Colonic mucosa (tissue), 4 donors: Measurements from ENCODE around the gene NELL2. TPM values are rescaled to one million over a fixed set of nuclear protein-coding genes. Genes with fewer than 3 reads are reported as not detected.

Experiments
- DNase-seq: peaks from one replicate; pipeline ENCODE4 v3.0.0-alpha.2; 2020
- H3K27ac ChIP-seq: fragments of 200-600 bp; one replicate; pipeline ENCODE4 v1.8.0; 2021
- H3K27me3 ChIP-seq: fragments of 200-600 bp; one replicate; pipeline ENCODE4 v1.8.0; 2021
- H3K36me3 ChIP-seq: fragments of 200-600 bp; one replicate; pipeline ENCODE4 v1.8.0; 2021
- H3K4me1 ChIP-seq: fragments of 200-600 bp; one replicate; pipeline ENCODE4 v1.8.0; 2021; ENCODE audit warnings: mild to moderate bottlenecking
- H3K4me3 ChIP-seq: fragments of 200-600 bp; one replicate; pipeline ENCODE4 v1.8.0; 2021
- H3K9ac ChIP-seq, 2 donors: one replicate each; pipeline ENCODE4 v1.7.0; 2013; ENCODE audit warnings: control low read depth in 2 of 2, low read depth in 2 of 2, low read length in 2 of 2
- H3K9me3 ChIP-seq: fragments of 200-600 bp; one replicate; pipeline ENCODE4 v1.8.0; 2021
- CTCF ChIP-seq: fragments of 200-600 bp; IDR thresholded peaks from one replicate; pipeline ENCODE4 v1.8.0; 2022; ENCODE audit warnings: antibody characterized with exemption, mild to moderate bottlenecking
- intact Hi-C: fragments of 100-400 bp; cut with DNase I; formaldehyde crosslinking; loops from one replicate; pipeline ENCODE4 v1.14.1; 2022
- total RNA-seq, 2 donors: library from RNA; stranded (reverse); fragmentation: NEBNext Ultra II Directional in 1 of 2; extraction: Animal tissue kit (Norgen Biotek cat#: 25700) in 1 of 2; gene quantifications; one replicate each; pipeline ENCODE4 v1.2.1, GENCODE V29; 2021
- donor health status: healthy.
- donor health status: DM: no; HTN: no; CAD: no.
- donor health status: DM: no; HTN: no; CAD: no.

Gene NELL2
- total RNA-seq, 2 donors from 2014 or later: 2.1 to 3.0 TPM

- Histone ChIP-seq H3K27ac (no peak overlapping the region), H3K9me3 (no peaks in the 10 kb centered on the region), H3K4me1 (no peaks in the 10 kb centered on the region), H3K27me3 (no peaks in the 10 kb centered on the region), H3K4me3 (no peak overlapping the region), H3K36me3 (no peaks in the 10 kb centered on the region), H3K9ac (no peak overlapping the region)
- intact Hi-C loops: no loop called here
- no peak for DNase-seq
- TF ChIP-seq CTCF: no peak
Measured at GRCh38 chr12:44765796-44766195, 110.3 kb downstream of the NELL2 start.

- no peak overlapping the region for H3K4me3 ChIP-seq
- no peak overlapping the region for H3K9ac ChIP-seq
- no peaks in the 10 kb centered on the region for H3K27me3 ChIP-seq
- no peak for DNase-seq
- intact Hi-C loops: no loop called here
- no peaks in the 10 kb centered on the region for H3K36me3 ChIP-seq
- H3K4me1 ChIP-seq: no peaks in the 10 kb centered on the region
- no peak for TF ChIP-seq CTCF
- H3K9me3 ChIP-seq: no peaks in the 10 kb centered on the region
- H3K27ac ChIP-seq: no peak overlapping the region
Measured at GRCh38 chr12:44763021-44763420, 113.1 kb downstream of the NELL2 start.

GRCh38 chr12:44759289-44759688 is 116.8 kb downstream of the NELL2 start:
- Histone ChIP-seq H3K27me3 (no peaks in the 10 kb centered on the region), H3K36me3 (no peaks in the 10 kb centered on the region), H3K9ac (no peak overlapping the region), H3K27ac (no peak overlapping the region), H3K4me1 (no peaks in the 10 kb centered on the region), H3K4me3 (no peak overlapping the region), H3K9me3 (no peaks in the 10 kb centered on the region)
- no peak for DNase-seq
- no peak for TF ChIP-seq CTCF
- intact Hi-C loops: no loop called here

GRCh38 chr12:44750468-44750867 is 125.6 kb downstream of the NELL2 start:
- H3K27me3 ChIP-seq: no peaks in the 10 kb centered on the region
- H3K4me3 ChIP-seq: no peak overlapping the region
- TF ChIP-seq CTCF: no peak
- no peak overlapping the region for H3K9ac ChIP-seq
- H3K27ac ChIP-seq: no peak overlapping the region
- H3K4me1 ChIP-seq: no peaks in the 10 kb centered on the region
- H3K36me3 ChIP-seq: no peaks in the 10 kb centered on the region
- no peak for DNase-seq
- no peaks in the 10 kb centered on the region for H3K9me3 ChIP-seq
- intact Hi-C loops: no loop called here

- Histone ChIP-seq H3K9ac (no peak overlapping the region), H3K4me1 (no peaks in the 10 kb centered on the region), H3K36me3 (no peaks in the 10 kb centered on the region), H3K27ac (no peak overlapping the region), H3K27me3 (no peaks in the 10 kb centered on the region), H3K4me3 (no peak overlapping the region), H3K9me3 (no peaks in the 10 kb centered on the region)
- TF ChIP-seq CTCF: no peak
- no peak for DNase-seq
- intact Hi-C loops: no loop called here
Measured at GRCh38 chr12:44749566-44749965, 126.5 kb downstream of the NELL2 start.
